HG03521 (cell line): Measurements from ENCODE around the gene CORO2A.
A peak's percentile ranks its signal among the peaks of the same experiment; 100 is the strongest.
"Not testable (repeated sequence)": the region's sequence is repeated elsewhere in the genome, so short reads cannot be mapped to it uniquely, and the experiment has no call there.

Source experiments
- ATAC-seq: cut with Tn5 transposase; IDR thresholded peaks from one replicate; pipeline ENCODE4 v1.9.1; 2021; ENCODE audit warnings: mild to moderate bottlenecking, moderate library complexity; ENCODE audit not compliant: unreplicated experiment

Gene CORO2A

DNA sequence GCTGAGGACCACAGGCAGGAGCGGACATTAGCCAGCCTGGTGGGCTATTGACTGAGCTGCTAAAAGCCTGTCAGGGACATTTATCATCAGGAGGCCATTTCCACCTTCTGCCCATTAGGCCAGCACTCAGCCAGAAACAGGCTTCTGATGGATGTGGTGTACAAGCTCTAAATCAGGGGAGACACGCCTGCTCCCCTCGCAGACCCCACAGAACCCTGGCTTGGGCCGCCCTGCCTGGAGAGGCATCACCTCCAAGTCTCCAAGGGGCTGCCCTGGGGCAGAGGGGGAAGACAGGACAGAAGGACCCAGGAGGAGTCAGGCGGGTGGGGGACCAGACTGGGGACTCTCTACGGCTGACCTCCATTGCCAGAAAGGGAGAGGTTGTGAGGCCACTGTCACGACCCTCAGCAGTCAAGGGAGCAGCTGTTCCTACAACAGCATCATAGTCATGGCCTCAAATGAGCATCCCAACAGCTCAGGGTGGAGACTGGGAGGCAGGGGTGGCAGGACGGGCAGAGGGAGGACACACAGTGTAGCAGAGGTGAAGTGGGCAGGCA lies 49.4 kb downstream of the CORO2A start:
- no peak for ATAC-seq

DNA sequence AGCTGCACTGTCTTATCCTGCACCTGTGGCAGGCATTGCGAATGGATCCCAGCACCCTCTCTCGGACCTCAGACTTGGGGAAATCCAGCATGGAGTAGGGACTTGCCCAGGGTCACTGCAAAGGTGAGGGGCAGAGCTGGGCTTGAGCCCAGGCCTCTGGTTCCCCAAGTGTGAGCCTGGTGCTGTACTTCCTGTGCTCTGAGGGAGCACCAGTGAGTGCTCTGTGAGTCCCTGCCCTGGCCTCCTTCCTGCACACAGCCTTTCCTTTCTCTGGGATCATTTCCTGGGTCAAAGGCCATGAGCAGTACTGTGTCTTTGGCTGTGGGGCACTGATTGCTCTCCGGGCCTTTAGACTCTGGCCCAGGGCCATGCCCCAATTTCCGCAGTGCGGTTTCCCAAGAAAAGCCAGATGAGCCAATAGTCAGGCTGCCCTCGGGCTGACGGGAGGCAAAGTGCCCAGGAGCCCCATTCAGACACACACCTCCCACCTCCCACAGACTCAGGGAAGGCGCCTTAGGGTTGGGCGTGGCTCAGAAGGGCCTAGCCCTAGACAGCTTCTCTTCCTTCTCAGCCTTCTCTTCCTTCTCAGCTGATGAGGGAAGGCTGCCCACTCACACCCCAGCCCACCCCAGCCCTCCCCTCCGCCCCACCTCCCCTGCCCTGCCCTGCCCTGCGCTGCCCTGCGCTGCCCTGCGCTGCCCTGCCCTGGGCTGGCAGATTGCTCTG lies 50.1 kb downstream of the CORO2A start:
- ATAC-seq, result no peak

DNA sequence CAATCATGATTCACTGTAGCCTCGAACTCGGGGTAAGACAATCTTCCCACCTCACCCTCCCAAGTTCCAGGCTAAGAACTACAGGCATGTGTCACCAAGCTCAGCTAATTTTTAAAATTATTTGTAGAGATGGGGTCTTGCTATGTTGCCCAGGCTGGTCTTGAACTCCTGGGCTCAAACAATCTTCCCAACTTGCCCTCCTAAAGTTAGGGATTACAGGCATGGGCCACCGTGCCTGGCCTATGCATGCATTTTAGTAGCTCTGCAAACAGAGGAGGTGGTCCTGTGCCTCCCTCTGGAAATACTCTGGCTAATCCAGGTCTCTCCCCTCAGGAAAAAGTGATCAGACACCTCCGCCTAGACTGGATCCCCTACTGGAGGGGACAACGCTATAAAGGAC lies 51.9 kb downstream of the CORO2A start:
- no peak for ATAC-seq

DNA sequence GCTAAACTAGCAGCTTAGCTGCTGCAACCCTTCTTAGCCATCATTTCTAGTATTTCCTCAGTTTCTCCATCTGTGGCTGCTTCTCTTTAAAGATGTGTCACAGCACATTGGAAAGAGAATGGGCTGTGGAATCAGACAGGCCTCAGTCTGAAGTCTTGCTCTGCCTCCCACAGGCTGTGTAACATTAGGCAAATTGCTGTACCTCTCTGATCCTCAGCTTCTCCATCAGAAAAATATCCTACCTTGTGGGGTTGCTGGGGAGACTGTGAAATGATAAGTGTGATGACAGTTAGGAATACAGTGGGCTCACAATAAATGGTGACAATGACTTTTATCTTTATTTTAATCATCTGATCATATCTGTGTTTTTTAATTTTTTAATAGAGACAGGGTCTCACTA lies 55.9 kb downstream of the CORO2A start:
- ATAC-seq, result no peak

DNA sequence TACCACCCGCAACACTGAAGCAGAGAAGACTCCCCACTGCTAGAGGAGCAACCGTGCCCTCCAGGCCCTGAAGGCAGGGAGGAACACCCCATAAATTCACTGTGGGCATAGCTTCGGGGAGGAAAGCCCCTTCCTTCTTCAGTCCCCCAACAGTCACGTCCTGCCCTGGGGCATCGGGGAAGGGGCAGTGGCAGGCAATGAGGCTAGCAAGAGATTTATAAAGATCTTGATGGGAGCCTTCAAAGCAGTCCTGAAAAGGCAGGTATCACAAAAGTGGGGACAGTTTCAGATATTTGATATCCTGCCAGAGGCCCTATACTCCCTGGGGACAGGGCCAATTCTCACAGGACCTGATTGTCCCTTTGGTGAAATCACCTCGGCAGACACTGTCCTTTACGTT lies 56.5 kb downstream of the CORO2A start:
- ATAC-seq, result no peak

DNA sequence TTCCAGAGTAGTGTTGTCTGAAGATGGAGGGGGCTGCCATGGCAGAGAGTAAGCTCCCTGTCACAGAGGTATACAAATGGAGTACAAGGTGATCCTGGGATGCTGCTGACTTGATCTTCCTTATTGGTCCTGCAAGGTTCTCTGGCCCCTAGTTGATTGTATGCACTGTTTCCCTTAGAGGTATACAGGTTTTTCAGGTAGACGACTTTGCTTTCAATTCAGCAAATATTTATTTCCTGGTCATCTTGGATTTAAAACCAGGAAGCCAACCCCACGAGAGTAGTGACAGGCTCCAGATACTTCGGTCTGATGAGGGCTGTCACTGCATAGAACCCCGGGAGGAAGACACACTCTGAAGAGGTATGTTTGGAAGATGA lies 56.9 kb downstream of the CORO2A start:
- no peak for ATAC-seq

DNA sequence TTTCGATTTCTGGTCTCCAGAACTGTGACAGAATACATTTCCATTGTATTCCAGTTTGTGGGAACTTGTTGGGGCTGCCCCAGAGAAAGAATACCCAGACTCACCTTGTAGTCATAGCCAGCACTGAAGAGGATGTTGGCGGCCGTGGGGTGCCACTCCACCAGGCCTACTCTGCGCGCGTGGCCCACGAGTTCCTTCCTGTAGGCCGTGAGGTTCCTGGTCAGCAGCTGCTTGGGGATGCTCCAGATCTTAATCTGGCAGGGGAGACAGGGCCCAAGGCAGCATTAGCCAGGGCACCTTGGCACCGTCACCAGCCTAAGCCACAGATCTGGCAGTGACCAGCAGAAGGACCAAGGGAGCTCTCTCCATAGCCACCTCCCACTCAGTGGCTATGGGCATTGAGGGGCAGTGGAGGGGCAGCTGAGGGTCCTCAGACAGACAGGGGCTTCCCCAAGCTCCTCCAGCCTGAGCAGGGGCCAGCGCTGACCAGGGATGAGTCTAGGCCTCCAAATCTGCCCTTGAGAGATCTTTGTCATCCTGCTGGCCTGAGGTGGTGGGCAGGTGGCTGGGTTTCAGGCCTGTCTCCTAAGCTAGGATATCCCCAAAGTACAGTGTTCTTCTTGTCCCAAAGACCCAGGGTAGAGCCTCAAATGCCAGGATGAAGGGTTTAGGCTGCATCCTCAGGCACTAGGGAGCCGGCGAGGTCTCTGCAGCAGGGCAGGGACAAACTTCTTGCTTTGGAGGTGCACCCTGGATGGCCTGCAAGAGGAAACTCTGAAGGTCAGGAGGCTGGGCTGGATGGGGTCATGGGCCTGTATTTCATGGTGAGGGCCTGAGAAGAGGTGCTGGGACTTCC lies 57.5 kb downstream of the CORO2A start:
- no peak for ATAC-seq

DNA sequence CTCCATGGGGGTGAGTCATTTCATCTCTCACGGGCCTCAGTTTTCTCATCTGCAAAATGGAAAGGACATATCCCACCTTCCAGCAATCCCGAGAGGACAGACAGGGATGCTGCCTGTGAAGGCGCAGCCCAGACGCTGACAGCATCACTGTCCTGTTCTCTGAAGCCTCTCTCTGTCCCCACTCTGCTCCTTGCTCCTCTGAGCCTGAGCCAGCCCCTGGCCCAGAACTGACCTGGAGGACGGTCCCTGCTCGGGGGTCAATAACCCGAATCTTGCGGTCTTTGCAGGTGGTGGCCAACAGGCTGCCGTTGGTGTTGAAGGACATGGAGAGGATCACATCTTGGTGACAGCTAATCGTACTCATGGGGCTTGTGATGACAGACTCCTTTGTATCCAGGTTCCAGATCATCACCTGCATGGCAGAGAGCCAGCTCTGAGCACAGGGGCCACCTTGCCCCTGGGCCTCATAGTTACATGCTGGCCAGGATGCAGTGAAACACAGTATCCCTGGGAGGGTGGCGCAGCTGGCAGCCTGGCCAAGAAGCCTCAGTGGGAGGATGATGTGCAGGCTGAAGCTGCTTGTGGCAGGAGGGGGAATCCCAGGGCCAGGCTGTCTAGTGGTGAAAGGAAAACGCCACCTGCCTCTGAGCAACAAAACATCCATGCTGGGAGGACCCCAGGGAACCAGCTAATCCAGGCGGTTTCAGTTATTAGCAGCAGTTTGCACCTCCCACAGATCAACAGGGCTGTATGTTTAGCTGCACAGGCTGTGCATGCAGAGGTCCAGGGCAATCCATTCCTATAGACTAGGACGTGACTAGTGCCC lies 59.4 kb downstream of the CORO2A start:
- ATAC-seq, result no peak

DNA sequence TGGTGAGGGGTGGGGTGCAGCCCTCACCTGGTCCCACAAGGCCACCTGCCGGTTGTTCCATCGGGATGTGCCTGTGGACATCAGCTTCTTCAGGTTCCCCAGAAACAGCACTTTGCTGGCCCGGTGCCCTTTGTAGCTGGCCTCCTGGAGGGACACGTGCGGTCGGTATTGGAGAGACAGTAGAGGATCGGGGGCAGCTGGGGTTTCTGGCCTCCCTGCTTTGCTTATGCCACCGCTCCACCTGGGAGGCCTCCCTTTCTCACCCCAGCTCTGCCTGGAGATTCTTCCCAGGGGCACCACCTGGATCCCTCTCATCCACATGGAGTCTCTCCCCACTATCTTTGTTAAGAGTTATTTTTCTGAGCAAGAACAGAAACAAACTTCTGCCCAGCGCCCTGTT lies 60.3 kb downstream of the CORO2A start:
- no peak for ATAC-seq

DNA sequence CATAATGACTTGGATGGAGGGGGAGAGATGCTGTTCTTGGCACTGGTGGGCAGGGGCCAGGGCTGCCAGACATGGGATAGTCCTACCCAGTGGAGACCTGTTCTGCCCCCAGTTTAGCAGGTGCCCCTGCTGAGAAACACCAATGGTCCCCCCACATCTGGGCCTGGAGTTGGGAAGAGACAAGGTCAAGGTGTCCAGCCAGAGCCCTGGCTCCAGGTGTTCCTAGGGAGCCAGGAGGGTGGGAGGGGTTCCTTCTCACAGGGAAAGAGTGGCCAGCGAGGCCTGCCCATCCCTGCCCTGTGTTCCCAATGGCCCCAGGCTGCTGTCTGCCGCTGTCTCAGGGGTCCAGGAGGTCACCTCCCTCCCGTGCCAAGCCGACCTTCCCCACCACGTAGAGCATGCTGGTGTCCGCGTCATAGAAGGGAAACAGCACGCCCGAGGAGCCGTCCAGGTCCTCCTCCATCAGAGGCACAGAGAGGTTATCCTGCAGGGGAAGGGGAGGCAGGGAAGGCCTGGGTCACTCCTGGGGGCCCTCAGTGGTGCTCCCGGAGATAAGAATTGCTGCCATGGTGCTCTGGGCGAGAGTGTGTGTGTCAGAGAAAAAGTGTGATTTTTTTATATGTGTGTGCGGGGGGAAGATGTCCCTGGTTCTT lies 61.7 kb downstream of the CORO2A start:
- no peak for ATAC-seq

DNA sequence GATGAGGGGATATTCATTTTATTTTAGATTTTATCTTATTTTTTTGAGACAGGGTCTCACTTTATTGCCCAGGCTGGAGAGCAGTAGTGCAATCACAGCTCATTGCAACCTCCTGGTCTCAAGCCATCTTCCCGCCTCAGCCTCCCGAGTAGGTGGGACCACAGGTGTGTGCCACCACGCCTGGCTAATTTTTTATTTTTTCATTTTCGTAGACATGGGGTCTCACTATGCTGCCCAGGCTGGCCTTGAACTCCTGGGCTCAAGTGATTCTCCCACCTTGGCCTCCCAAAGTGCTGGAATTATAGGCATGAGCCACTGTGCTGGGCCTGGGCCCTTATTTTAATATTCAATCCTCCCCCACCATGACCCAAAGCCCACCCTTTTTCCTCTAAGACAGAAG lies 62.4 kb downstream of the CORO2A start:
- not testable (repeated sequence) for ATAC-seq

DNA sequence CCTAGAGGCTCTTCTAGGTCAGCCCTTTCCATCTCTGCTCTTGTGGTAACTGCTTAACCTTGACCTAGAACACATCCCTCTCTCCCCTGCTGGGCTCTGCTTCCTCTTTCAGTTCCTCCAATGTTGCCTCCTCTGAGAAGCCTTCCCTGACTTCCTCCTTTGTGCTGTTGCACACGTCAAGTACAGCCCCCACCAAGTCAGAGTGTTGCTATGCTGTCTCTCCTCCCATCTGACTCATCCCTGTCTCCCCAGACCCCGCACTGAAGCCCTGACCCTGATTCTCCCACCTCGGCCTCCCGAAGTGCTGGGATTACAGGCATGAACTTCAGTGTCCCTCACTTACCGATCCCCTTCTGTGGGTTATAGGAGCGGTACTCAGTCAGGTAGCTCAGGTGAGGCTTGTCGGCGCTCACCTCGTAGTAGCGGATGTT lies 63.0 kb downstream of the CORO2A start:
- ATAC-seq, result peak; percentile 61

DNA sequence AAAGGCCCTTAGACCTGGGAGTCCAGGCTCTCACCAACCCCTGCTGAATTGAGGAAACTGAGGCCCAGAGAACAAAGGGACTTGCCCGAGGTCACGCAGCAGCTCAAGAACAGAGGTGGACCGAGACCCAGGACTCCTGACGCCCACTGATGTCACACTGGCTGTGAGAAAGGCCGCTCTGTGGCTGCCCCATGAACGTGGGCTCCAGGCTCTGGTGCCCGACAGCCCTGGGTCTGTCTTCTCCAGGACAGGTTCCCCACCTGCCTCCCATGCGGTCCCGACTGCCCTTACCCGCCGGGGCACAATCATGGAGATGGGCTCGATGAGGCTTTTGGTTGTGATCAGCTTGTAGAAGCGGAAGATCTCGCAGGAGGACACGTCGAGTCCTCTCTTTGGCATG lies 64.1 kb downstream of the CORO2A start:
- no peak for ATAC-seq

DNA sequence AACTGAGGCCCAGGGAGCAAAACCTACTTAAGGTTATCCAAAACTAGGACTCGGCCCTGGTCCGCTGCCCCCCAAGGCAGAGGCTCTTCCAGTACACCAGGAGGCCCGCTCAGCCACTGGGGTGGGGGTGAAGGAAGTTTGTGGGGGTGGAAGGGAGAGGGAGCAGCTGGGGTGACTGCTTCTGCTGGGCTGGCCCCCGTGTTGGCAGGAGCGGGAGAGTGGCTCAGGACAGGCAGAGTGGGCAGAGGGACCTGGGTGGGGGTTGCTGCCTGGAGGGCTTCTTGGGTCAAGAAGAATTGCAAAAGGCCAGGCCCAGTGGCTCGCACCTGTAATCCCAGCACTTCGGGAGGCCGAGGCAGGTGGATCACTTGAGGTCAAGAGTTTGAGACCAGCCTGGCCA lies 65.2 kb downstream of the CORO2A start:
- ATAC-seq, result no peak

DNA sequence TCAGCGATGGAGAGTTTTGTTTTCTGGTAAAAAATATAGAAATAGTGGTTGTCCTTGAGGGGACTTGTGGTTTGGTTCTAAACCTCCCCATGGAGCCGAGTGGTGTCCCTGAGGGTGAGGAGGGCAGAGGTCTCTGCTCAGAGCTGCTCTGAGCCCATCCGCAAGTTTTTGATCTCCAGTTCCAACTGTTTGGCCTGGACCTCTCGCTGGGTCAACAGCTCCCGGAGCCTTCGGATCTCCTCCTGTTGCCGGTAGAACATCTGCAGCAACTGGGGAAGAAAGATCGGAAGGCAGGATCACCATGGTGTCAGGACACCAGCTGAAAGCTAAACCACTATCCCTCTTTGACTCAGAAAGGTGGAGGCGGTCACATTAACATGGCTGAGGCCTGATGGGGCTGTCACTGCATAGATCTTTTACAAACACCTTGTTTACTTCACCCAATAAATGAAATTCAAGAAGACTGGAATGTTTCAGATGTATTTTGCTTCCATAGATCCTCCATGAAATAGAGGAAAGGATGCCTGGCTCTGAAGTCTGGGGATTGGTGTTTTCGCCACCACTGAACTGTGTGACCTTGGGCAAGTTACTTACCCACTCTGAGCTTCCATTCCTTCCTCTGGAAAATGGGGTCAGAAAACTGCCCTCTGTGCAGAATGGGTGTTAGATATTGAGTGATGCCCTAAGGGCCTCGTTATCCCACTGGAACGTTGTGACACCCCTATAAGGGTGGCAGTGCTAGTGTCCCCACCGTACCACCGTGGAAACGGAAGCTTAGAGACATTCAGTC lies 67.6 kb downstream of the CORO2A start:
- no peak for ATAC-seq

DNA sequence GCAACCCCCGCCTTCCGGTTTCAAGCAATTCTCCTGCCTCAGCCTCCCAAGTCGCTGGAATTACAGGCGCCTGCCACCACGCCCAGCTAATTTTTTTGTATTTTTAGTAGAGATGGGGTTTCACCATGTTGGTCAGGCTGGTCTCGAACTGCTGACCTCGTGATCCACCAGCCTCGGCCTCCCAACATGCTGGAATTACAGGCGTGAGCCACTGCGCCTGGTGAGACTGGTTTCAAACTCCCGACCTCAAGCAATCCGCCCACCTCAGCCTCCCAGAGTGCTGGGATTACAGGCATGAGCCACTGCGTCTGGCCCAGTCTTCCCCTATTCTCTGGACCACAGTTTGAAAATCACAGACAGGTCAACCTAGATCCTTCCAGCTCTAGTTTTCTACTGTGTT lies 68.3 kb downstream of the CORO2A start:
- ATAC-seq, result not testable (repeated sequence)

DNA sequence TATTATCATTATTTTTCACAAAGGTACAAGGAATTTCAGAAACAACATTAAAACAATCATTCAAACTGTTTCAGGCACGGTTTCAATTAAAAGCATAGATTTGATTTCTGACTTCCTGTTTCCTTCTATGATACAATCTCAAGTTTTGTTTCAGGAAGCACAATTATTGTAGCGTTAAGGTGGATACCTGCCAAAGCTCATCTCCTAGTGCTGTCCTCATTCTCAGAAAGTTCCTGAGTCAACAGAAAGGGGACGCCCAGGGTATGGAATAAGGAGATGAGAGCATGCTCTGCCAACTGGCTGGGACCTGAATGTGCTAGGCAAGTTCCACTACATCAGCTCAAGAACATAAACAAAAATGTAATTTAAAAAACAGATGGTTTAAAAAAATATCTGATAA lies 71.4 kb downstream of the CORO2A start:
- no peak for ATAC-seq

DNA sequence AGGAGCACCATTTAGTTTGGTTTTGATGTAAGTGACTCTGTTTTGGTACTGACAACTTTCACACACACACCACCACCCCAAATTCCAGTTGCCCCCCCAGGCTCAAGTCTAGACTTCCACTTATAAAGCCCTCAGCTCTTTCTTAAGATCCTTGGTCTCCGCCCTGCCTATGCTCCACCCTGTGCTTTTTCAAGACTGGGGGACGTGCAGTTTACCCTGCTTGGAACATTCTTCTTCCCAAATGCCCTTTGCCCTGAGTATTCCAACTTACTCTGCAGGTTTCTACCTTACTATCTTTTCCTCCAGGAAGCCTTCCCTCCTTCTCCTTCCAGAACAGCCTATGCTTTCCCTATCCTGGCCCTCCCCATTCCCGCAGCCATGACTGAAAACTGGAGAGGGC lies 72.0 kb downstream of the CORO2A start:
- ATAC-seq, result no peak

DNA sequence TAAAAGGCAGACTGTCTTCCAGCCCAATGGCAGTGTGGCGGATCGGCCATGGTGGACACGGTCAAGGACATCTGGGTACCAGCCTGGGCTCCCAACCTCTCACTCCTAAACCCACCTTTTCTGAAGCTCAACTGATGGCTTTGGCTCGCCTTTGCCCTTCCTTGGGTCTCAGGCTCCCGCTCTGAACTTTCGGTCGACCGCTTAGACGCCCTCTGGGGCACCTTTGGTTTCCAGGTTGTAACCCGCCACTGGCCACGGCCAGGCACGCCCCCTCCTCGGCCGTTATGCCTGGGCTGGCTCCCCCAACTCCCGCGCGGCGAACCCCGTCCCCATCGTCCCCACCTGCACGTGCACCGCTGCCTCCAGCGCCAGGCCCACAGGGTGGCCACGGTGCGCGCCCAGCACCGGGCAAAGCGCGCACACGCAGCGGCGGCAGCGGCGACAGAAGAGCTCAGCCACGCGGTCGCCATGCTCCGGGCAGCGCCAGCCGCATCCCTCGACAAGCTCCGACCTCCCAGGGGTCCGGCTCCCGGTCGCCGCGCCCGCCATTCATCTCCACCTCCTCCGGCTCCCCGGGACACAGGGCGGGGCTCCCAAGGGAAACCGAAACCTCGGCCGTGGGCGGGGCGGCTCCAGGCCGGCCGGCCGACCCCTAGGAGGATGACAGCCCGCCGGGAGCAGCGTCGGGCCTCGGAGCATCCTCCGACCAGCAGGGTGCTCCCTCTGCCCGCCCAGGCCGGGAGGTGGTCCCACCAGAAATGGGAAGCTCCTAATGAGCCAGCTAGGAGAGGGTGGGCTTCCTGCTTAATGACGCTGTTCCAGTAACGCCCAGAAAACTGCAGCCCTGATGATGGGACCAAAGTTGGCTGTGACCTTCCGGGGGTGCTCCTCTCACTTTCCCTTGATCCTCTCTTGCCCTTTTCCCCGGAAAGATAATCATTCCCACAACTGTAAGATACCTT lies 73.5 kb downstream of the CORO2A start, which contains the start of gene TRIM14:
Gene TRIM14 (minus strand): TSS at position 583 of the 962 bp plus-strand sequence. CDS start 34 bp downstream, at position 549.
- peak; percentile 41 for ATAC-seq
